ENCODE data around the gene MAP4K4. TPM values are rescaled to one million over a fixed set of nuclear protein-coding genes. Genes with fewer than 3 reads are reported as not detected.

The MAP4K4 gene
- total RNA-seq, 1 experiment from 2014 or later: 133 TPM

GRCh38 chr2:101770726-101771125, 73.2 kb downstream of the MAP4K4 start:
- no peak for ATAC-seq

GRCh38 chr2:101771227-101771902, 73.9 kb downstream of the MAP4K4 start:
- peaks cover 19% of the 10 kb centered on the region for H3K4me1 ChIP-seq (ENCODE audit: insufficient read depth, low read length)
- H3K79me2 ChIP-seq (ENCODE audit: low read length): peaks cover 100% of the 10 kb centered on the region
- no peak overlapping the region for H3K27ac ChIP-seq (ENCODE audit: low read length)
- H3K36me3 ChIP-seq (ENCODE audit: low read depth, low read length): 0 out of 2 replicates have a peak, but pooled peaks cover 6% of the 10 kb centered on the region
- H3K9me2 ChIP-seq (replicated peaks; ENCODE audit: low read length): no peaks in the 10 kb centered on the region
- H3F3A ChIP-seq (ENCODE audit: low read length, unreplicated experiment): no peaks in the 10 kb centered on the region
- BruUV-seq (replicated peaks): no TSS peak
- H4K20me1 ChIP-seq (ENCODE audit: low read length): peaks cover 82% of the 10 kb centered on the region
- no peak overlapping the region for H3K4me2 ChIP-seq (ENCODE audit: low read length)
- no peaks in the 10 kb centered on the region for H3K9me3 ChIP-seq (ENCODE audit: low read length)
- POLR2A ChIA-PET (ENCODE audit: unreplicated experiment): no interaction called here
- no peak overlapping the region for H2AFZ ChIP-seq (ENCODE audit: low read length)
- H3K27me3 ChIP-seq (ENCODE audit: low read length): no peaks in the 10 kb centered on the region
- no peak overlapping the region for H3K9ac ChIP-seq (ENCODE audit: low read length)
- ATAC-seq (no peak), DNase-seq (no peak)
- intact Hi-C loops (cut with micrococcal nuclease): no loop called here
- H3K4me3 ChIP-seq (ENCODE audit: low read length): no peak overlapping the region
- CTCF ChIA-PET: interaction anchor here (1.8 kb wide), 1 partner anchor 61 kb away, joined by 5 read pairs; no protein-coding TSS in a partner anchor
- TF ChIP-seq EZH2 (IDR thresholded peaks at IDR 0.05; ENCODE audit: low read length, unreplicated experiment) (no peak), EZH2phosphoT487 (IDR thresholded peaks at IDR 0.05; ENCODE audit: borderline replicate concordance, low read length) (no peak)
- TF ChIP-seq, protein P1, sequence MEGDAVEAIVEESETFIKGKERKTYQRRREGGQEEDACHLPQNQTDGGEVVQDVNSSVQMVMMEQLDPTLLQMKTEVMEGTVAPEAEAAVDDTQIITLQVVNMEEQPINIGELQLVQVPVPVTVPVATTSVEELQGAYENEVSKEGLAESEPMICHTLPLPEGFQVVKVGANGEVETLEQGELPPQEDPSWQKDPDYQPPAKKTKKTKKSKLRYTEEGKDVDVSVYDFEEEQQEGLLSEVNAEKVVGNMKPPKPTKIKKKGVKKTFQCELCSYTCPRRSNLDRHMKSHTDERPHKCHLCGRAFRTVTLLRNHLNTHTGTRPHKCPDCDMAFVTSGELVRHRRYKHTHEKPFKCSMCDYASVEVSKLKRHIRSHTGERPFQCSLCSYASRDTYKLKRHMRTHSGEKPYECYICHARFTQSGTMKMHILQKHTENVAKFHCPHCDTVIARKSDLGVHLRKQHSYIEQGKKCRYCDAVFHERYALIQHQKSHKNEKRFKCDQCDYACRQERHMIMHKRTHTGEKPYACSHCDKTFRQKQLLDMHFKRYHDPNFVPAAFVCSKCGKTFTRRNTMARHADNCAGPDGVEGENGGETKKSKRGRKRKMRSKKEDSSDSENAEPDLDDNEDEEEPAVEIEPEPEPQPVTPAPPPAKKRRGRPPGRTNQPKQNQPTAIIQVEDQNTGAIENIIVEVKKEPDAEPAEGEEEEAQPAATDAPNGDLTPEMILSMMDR (conservative IDR thresholded peaks at IDR 0.05; ENCODE audit: low read depth, low read length): no peak

More at GRCh38 chr2:101770726-101771125, 73.2 kb downstream of the MAP4K4 start:
- ChIA-PET POLR2A (ENCODE audit: unreplicated experiment) (no interaction called here), CTCF (interaction anchor here (1.8 kb wide), 1 partner anchor 61 kb away, joined by 5 read pairs; no protein-coding TSS in a partner anchor)
- Histone ChIP-seq H3K36me3 (ENCODE audit: low read depth, low read length) (0 out of 2 replicates have a peak, but pooled peaks cover 6% of the 10 kb centered on the region), H3F3A (ENCODE audit: low read length, unreplicated experiment) (no peaks in the 10 kb centered on the region), H3K9ac (ENCODE audit: low read length) (no peak overlapping the region), H3K4me1 (ENCODE audit: insufficient read depth, low read length) (peaks cover 25% of the 10 kb centered on the region), H2AFZ (ENCODE audit: low read length) (no peak overlapping the region), H3K79me2 (ENCODE audit: low read length) (peaks cover 100% of the 10 kb centered on the region), H4K20me1 (ENCODE audit: low read length) (peaks cover 83% of the 10 kb centered on the region), H3K27ac (ENCODE audit: low read length) (no peak overlapping the region), H3K4me2 (ENCODE audit: low read length) (no peak overlapping the region), H3K4me3 (ENCODE audit: low read length) (no peak overlapping the region), H3K27me3 (ENCODE audit: low read length) (no peaks in the 10 kb centered on the region), H3K9me2 (replicated peaks; ENCODE audit: low read length) (no peaks in the 10 kb centered on the region), H3K9me3 (ENCODE audit: low read length) (no peaks in the 10 kb centered on the region)
- peak; percentile 76 for DNase-seq
- intact Hi-C loops (cut with micrococcal nuclease): no loop called here
- no peak for TF ChIP-seq EZH2phosphoT487 (IDR thresholded peaks at IDR 0.05; ENCODE audit: borderline replicate concordance, low read length)
- TF ChIP-seq, protein P1 (conservative IDR thresholded peaks at IDR 0.05; ENCODE audit: low read depth, low read length): peak; percentile 68
- BruUV-seq (replicated peaks): no TSS peak

GRCh38 chr2:101771910-101772321, 74.4 kb downstream of the MAP4K4 start:
- no peaks in the 10 kb centered on the region for H3K27me3 ChIP-seq (ENCODE audit: low read length)
- DNase-seq (no peak), ATAC-seq (no peak)
- POLR2A ChIA-PET (ENCODE audit: unreplicated experiment): no interaction called here
- no TSS peak for BruUV-seq (replicated peaks)
- no peak overlapping the region for H2AFZ ChIP-seq (ENCODE audit: low read length)
- H3F3A ChIP-seq (ENCODE audit: low read length, unreplicated experiment): no peaks in the 10 kb centered on the region
- TF ChIP-seq EZH2phosphoT487 (IDR thresholded peaks at IDR 0.05; ENCODE audit: borderline replicate concordance, low read length) (no peak), EZH2 (IDR thresholded peaks at IDR 0.05; ENCODE audit: low read length, unreplicated experiment) (no peak)
- TF ChIP-seq, protein P1 (conservative IDR thresholded peaks at IDR 0.05; ENCODE audit: low read depth, low read length): no peak
- CTCF ChIA-PET: interaction anchor here (1.8 kb wide), 1 partner anchor 60 kb away, joined by 5 read pairs; no protein-coding TSS in a partner anchor
- H3K4me1 ChIP-seq (ENCODE audit: insufficient read depth, low read length): peaks cover 14% of the 10 kb centered on the region
- H3K79me2 ChIP-seq (ENCODE audit: low read length): peaks cover 99% of the 10 kb centered on the region
- H3K4me2 ChIP-seq (ENCODE audit: low read length): no peak overlapping the region
- no peak overlapping the region for H3K4me3 ChIP-seq (ENCODE audit: low read length)
- no peaks in the 10 kb centered on the region for H3K9me3 ChIP-seq (ENCODE audit: low read length)
- no peak overlapping the region for H3K27ac ChIP-seq (ENCODE audit: low read length)
- H3K9ac ChIP-seq (ENCODE audit: low read length): no peak overlapping the region
- 0 out of 2 replicates have a peak, but pooled peaks cover 6% of the 10 kb centered on the region for H3K36me3 ChIP-seq (ENCODE audit: low read depth, low read length)
- H4K20me1 ChIP-seq (ENCODE audit: low read length): peaks cover 77% of the 10 kb centered on the region
- no peaks in the 10 kb centered on the region for H3K9me2 ChIP-seq (replicated peaks; ENCODE audit: low read length)
- intact Hi-C loops (cut with micrococcal nuclease): no loop called here

Measured in PC-3 (cell line).